GM21786 (cell line): ENCODE measurements around the gene TAF12.
"Not testable (repeated sequence)": the region's sequence is repeated elsewhere in the genome, so short reads cannot be mapped to it uniquely, and the experiment has no call there.

Experiments used
- ATAC-seq: cut with Tn5 transposase; IDR thresholded peaks from one replicate; pipeline ENCODE4 v1.9.1; 2021; ENCODE audit not compliant: unreplicated experiment

Gene TAF12

GRCh38 chr1:28582248-28582615, 60.6 kb downstream of the TAF12 start:
- ATAC-seq = no peak

- ATAC-seq = peak; percentile 80
These were observed 61.2 kb downstream of the TAF12 start for GRCh38 chr1:28581531-28582247.

DNA sequence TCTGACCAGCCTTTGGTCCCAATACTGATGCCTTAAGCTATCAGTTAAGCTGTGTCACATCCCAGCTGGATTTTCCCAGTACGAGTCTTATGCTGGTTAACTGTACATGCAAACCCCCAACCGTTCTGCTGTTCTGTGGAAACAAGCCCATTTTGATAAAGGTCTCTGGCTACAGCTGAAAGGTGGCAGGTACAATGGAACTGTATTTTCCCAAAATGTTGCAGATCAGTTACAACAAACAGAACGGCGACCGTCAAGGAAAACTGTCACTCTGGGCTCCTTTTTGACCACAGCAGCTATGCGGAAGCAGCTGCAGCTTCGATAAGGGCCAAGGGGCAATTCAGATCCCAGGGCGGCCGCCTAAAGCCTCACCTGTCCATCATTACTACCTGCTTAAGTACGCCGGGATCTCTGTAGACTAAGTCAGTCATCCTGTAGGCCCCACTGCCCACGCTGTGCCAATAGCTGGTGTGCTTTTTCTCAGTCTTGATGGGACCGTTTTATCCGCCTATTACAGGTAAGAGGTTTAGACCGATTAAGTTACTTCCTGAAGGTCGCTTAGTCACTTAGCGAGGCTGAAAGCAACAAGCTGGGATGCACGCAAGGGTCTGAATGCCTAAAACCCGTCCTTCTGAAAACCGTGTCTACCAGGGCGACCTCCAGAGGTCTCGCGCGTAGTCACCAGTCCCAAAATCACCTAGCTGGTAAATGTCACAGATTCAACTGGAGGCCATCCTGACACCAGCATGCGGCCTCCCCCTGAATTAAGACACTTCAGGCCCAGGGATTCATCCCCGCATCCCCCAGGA, 61.9 kb downstream of the TAF12 start:
- ATAC-seq = peak; percentile 4

DNA sequence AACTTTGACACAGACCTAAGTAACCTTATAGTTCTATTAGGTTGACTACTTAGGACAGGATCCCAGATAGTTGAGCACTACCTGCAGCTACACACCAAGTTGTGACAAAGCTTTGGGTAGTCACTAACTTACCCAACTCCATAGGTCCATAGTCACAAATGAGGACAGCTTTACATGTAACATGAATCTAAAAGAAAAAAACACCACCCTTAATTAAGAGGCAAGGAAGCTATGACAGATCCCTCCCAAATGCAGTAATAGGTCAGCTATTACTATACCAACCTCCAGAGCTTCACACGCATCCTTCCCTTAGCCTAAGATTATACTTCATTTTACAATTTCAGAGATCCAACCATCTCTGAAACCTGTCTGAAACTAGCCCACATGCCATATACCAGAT, 63.5 kb downstream of the TAF12 start:
- no peak for ATAC-seq

DNA sequence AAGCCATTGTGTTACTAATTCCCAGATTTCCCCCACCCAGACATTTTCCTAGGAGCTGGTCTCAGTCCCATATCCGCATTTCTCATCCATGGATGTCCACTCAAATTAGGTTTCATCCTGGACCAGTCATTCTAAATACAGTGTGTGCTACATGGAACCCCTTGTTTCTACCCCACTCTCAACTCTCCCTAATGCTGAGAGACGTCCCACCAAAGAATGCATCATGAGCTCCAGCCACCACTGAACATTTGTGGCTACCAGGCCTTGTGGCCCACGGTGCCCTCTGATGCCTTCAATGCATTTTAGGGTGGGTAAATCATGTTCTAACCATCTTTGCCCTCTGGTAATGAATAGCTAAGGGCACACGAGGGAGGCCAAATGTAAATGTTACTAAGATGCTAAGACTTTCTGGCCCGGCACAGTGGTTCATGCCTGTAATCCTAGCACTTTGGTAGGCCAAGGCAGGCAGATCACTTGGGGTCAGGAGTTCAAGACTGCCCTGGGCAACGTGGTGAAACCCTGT, 64.1 kb downstream of the TAF12 start:
- ATAC-seq = no peak

- no peak for ATAC-seq
These were observed 64.9 kb downstream of the TAF12 start for GRCh38 chr1:28577738-28578536.

- ATAC-seq = no peak
These were observed 65.7 kb downstream of the TAF12 start for GRCh38 chr1:28577052-28577678.

- ATAC-seq = no peak
These were observed 69.3 kb downstream of the TAF12 start for GRCh38 chr1:28573564-28573963.

GRCh38 chr1:28572891-28573290, 70.0 kb downstream of the TAF12 start:
- not testable (repeated sequence) for ATAC-seq

- ATAC-seq = no peak
These were observed 71.0 kb downstream of the TAF12 start for GRCh38 chr1:28571911-28572310.

GRCh38 chr1:28566931-28567330, 75.9 kb downstream of the TAF12 start:
- no peak for ATAC-seq

- ATAC-seq = no peak
These were observed 77.1 kb downstream of the TAF12 start for GRCh38 chr1:28565726-28566125.

DNA sequence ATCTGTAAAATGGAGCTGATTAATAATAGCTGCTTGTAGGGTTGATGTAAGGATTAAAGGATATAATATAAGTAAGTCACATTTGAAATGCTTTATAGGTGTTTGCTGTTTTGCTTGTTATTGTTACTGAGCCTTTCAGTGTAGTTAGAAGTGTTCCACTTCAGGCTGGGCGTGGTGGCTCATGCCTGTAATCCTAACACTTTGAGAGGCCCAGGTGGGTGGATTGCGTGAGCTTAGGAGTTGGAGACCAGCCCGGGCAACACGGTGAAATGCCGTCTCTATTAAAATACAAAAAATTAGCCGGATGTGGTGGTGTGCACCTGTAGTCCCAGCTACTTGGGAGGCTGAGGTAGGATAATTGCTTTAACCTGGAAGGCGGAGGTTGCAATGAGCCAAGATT, 77.8 kb downstream of the TAF12 start:
- ATAC-seq = no peak

DNA sequence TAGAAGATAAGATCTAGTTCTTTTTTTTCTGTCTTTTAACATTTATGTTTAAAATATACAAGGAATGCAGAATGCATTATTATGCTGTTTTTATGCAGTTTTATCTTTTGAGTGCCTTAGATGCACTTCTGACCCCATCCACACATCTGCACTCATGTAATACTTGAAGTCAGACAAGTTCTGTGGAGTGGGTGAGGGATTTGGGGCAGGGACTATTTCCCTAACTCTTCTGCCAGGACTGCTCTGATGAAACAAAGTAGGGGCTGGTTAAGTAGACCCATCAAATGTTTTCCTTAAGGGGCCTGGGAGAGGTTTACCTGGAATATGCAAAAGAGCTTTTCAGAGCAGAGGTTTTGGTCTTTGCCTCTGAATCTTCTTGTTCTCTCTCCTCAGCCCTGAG, 78.6 kb downstream of the TAF12 start:
- ATAC-seq = no peak

GRCh38 chr1:28560886-28561285, 82.0 kb downstream of the TAF12 start:
- ATAC-seq = no peak
